Colonic mucosa (tissue), 4 donors: ENCODE measurements around the gene GALNT11. TPM values are rescaled to one million over a fixed set of nuclear protein-coding genes. Genes with fewer than 3 reads are reported as not detected.
"Not testable (repeated sequence)": the region's sequence is repeated elsewhere in the genome, so short reads cannot be mapped to it uniquely, and the experiment has no call there.

Experiments
- DNase-seq: peaks from one replicate; pipeline ENCODE4 v3.0.0-alpha.2; 2020
- H3K27ac ChIP-seq: fragments of 200-600 bp; one replicate; pipeline ENCODE4 v1.8.0; 2021
- H3K27me3 ChIP-seq: fragments of 200-600 bp; one replicate; pipeline ENCODE4 v1.8.0; 2021
- H3K36me3 ChIP-seq: fragments of 200-600 bp; one replicate; pipeline ENCODE4 v1.8.0; 2021
- H3K4me1 ChIP-seq: fragments of 200-600 bp; one replicate; pipeline ENCODE4 v1.8.0; 2021; ENCODE audit warnings: mild to moderate bottlenecking
- H3K4me3 ChIP-seq: fragments of 200-600 bp; one replicate; pipeline ENCODE4 v1.8.0; 2021
- H3K9ac ChIP-seq, 2 donors: one replicate each; pipeline ENCODE4 v1.7.0; 2013; ENCODE audit warnings: control low read depth in 2 of 2, low read depth in 2 of 2, low read length in 2 of 2
- H3K9me3 ChIP-seq: fragments of 200-600 bp; one replicate; pipeline ENCODE4 v1.8.0; 2021
- intact Hi-C: fragments of 100-400 bp; cut with DNase I; formaldehyde crosslinking; loops from one replicate; pipeline ENCODE4 v1.14.1; 2022
- total RNA-seq, 2 donors: library from RNA; stranded (reverse); fragmentation: NEBNext Ultra II Directional in 1 of 2; extraction: Animal tissue kit (Norgen Biotek cat#: 25700) in 1 of 2; gene quantifications; one replicate each; pipeline ENCODE4 v1.2.1, GENCODE V29; 2021
- TF ChIP-seq, protein P1 (sequence below): fragments of 200-600 bp; IDR thresholded peaks from one replicate; pipeline ENCODE4 v1.8.0; 2022; ENCODE audit warnings: antibody characterized with exemption, mild to moderate bottlenecking
- donor health status: healthy.
- donor health status: DM: no; HTN: no; CAD: no.
- donor health status: DM: no; HTN: no; CAD: no.

Gene GALNT11
- total RNA-seq, 2 donors from 2014 or later: 18.5 to 20.8 TPM

DNA sequence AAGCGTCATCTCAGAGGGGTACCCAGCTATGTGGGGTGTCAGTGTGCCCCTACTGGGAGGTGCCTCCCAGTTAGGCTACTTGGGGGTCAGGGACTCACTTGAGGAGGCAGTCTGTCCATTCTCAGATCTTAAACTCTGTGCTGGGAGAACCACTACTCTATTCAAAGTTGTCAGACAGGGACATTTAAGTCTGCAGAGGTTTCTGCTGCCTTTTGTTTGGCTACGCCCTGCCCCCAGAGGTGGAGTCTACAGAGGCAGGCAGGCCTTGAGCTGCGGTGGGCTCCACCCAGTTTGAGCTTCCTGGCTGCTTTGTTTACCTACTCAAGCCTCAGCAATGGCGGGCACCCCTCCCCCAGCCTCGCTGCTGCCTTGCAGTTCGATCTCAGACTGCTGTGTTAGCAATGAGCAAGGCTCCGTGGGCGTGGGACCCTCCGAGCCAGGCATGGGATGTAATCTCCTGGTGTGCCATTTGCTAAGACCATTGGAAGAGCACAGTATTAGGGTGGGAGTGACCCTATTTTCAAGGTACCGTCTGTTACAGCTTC lies 40.4 kb downstream of the GALNT11 start:
- DNase-seq, intact Hi-C loops: not testable (repeated sequence)

DNA sequence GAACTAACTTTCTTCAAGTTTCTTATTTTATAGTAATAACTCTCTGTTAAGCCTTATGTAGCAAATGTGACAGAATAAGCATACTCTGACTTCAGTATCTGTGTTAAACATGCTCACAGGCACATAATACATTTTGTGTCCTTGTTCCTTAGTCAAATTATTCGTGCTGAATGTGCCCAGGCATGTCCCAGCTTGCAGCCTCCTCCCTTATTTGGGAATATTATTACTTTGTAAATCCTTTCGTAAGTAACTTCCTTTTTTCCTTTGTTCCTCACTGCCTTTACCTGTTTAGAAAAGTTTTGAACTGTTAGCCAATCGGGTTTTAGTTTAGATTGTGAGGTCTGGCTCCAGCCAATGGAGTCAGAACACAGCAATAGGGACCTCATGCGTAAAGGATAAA lies 46.9 kb downstream of the GALNT11 start:
- DNase-seq: no peak
- Histone ChIP-seq H3K36me3 (no peaks in the 10 kb centered on the region), H3K4me3 (no peak overlapping the region), H3K27ac (no peak overlapping the region), H3K9ac (no peak overlapping the region), H3K9me3 (no peaks in the 10 kb centered on the region), H3K4me1 (no peaks in the 10 kb centered on the region), H3K27me3 (no peaks in the 10 kb centered on the region)
- TF ChIP-seq, protein P1, sequence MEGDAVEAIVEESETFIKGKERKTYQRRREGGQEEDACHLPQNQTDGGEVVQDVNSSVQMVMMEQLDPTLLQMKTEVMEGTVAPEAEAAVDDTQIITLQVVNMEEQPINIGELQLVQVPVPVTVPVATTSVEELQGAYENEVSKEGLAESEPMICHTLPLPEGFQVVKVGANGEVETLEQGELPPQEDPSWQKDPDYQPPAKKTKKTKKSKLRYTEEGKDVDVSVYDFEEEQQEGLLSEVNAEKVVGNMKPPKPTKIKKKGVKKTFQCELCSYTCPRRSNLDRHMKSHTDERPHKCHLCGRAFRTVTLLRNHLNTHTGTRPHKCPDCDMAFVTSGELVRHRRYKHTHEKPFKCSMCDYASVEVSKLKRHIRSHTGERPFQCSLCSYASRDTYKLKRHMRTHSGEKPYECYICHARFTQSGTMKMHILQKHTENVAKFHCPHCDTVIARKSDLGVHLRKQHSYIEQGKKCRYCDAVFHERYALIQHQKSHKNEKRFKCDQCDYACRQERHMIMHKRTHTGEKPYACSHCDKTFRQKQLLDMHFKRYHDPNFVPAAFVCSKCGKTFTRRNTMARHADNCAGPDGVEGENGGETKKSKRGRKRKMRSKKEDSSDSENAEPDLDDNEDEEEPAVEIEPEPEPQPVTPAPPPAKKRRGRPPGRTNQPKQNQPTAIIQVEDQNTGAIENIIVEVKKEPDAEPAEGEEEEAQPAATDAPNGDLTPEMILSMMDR: no peak
- intact Hi-C loops: no loop called here

More for the DNA sequence above, 40.4 kb downstream of the GALNT11 start:
- not testable (repeated sequence) for H3K4me3 ChIP-seq, H3K27ac ChIP-seq, H3K9ac ChIP-seq, H3K4me1 ChIP-seq, H3K9me3 ChIP-seq, H3K27me3 ChIP-seq, H3K36me3 ChIP-seq

DNA sequence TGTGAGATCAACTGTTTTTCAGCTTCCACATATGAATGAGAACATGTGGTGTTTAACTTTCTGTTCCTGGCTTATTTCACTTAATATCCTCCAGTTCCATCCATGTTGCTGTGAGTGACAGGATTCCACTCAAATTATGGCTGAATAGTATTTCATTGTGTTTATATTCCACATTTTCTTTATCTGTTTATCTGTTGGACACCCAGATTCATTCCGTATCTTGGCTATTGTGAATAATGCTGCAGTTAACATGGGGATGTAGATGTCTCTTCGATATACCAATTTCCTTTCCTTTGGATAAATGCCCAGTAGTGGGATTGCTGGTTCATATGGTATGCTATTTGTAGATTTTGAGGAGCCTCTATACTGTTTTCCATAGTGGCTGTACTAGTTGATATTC lies 47.9 kb downstream of the GALNT11 start:
- H3K9ac ChIP-seq: no peak overlapping the region
- DNase-seq: no peak
- intact Hi-C loops: no loop called here

DNA sequence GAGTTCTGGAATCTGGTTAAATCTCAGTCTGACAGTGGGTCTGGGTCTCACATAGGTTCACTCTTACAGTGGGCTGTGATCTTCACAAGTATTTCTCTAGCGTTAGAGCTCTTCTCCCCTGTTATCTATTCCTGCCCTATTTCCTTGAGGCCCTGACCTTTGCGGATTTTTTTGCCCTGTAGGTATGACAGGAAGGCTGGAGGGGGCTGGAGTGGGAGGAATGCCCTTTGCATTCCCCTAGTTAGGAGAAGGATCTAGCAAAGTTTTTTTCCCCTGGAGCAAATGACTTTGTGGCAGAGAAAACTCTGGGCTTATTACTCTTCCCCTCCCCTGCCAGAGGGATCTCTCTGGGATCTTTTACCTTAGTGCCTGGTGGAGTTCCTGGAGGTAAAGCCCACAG lies 49.2 kb downstream of the GALNT11 start:
- TF ChIP-seq, protein P1: no peak
- Histone ChIP-seq H3K4me1 (no peaks in the 10 kb centered on the region), H3K27me3 (no peaks in the 10 kb centered on the region), H3K9ac (no peak overlapping the region), H3K27ac (no peak overlapping the region), H3K36me3 (no peaks in the 10 kb centered on the region), H3K9me3 (no peaks in the 10 kb centered on the region), H3K4me3 (no peak overlapping the region)
- no peak for DNase-seq
- intact Hi-C loops: no loop called here

More for the DNA sequence above, 47.9 kb downstream of the GALNT11 start:
- Histone ChIP-seq H3K27ac (no peak overlapping the region), H3K27me3 (no peaks in the 10 kb centered on the region), H3K36me3 (no peaks in the 10 kb centered on the region), H3K9me3 (no peaks in the 10 kb centered on the region), H3K4me1 (no peaks in the 10 kb centered on the region), H3K4me3 (no peak overlapping the region)
- TF ChIP-seq, protein P1: no peak

DNA sequence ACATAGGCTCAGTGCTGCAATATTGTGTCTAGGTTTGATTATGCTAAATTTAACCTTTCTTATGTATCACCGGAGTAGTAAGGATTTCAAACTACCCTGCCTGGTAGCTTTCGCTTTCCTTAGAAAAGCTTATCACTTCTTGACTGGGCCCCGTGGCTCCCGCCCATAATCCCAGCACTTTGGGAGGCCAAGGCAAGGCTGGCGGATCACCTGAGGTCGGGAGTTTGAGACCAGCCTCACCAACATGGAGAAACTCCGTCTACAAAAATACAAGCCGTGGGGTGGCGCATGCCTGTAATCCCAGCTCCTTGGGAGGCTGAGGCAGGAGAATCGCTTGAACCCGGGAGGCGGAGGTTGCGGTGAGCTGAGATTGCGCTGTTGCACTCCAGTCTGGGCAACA lies 49.9 kb downstream of the GALNT11 start:
- H3K4me1 ChIP-seq: not testable (repeated sequence)

DNA sequence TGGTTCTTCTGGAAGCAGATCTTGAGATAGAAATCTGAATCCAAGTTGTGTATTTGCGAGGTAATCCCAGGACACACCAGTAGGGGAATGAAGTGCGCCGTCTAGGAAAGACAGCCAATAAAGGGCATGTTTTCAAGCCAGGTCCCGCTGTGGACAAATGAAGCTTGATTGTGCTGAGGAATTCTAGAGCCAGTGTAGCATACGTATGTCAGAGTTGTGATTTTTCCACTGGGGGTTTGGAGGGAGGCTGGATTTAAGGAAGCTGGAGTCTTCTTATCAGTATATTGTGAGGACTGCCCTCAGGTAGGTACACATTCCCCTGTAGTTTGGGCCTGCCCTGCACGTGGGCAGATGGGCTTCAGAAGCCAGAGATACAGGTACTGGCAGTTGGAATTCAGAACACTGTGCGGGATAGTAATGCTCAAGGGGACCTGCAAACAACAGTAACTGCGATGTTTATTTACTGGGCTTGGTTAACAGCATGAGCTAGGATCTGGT lies 50.9 kb downstream of the GALNT11 start:
- TF ChIP-seq, protein P1: peak; percentile 56
- H3K9me3 ChIP-seq: no peaks in the 10 kb centered on the region
- no peaks in the 10 kb centered on the region for H3K4me1 ChIP-seq
- no peaks in the 10 kb centered on the region for H3K27me3 ChIP-seq
- H3K36me3 ChIP-seq: no peaks in the 10 kb centered on the region
- no peak overlapping the region for H3K4me3 ChIP-seq
- DNase-seq: peak; percentile 68
- no peak overlapping the region for H3K9ac ChIP-seq
- H3K27ac ChIP-seq: peak overlapping the region; percentile 13
- intact Hi-C loops: no loop called here

More for the DNA sequence above, 49.9 kb downstream of the GALNT11 start:
- H3K4me3 ChIP-seq, H3K36me3 ChIP-seq, H3K27ac ChIP-seq, DNase-seq, H3K27me3 ChIP-seq, H3K9me3 ChIP-seq, H3K9ac ChIP-seq, intact Hi-C loops: not testable (repeated sequence)
